ENCODE results near the gene FLNC.

GRCh38 chr7:128799451-128799850, 30.8 kb upstream of the FLNC start:
- TF ChIP-seq, protein P1, sequence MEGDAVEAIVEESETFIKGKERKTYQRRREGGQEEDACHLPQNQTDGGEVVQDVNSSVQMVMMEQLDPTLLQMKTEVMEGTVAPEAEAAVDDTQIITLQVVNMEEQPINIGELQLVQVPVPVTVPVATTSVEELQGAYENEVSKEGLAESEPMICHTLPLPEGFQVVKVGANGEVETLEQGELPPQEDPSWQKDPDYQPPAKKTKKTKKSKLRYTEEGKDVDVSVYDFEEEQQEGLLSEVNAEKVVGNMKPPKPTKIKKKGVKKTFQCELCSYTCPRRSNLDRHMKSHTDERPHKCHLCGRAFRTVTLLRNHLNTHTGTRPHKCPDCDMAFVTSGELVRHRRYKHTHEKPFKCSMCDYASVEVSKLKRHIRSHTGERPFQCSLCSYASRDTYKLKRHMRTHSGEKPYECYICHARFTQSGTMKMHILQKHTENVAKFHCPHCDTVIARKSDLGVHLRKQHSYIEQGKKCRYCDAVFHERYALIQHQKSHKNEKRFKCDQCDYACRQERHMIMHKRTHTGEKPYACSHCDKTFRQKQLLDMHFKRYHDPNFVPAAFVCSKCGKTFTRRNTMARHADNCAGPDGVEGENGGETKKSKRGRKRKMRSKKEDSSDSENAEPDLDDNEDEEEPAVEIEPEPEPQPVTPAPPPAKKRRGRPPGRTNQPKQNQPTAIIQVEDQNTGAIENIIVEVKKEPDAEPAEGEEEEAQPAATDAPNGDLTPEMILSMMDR (conservative IDR thresholded peaks at IDR 0.05; ENCODE audit: low read length) = no peak
- no peak for TF ChIP-seq EZH2phosphoT487 (IDR thresholded peaks at IDR 0.05; ENCODE audit: borderline replicate concordance)
